Spleen (tissue), 11 donors: ENCODE measurements around the gene AFP. TPM values are rescaled to one million over a fixed set of nuclear protein-coding genes. Genes with fewer than 3 reads are reported as not detected.

Experiments
- DNase-seq: peaks from one replicate; pipeline ENCODE4 v3.0.0-alpha.2; 2020
- H3K27ac ChIP-seq, 8 donors: fragments of 200-600 bp; sonication (generic) in 7 of 8; 1 replicate in 4 of 8; 2 replicates in 4 of 8; pipeline versions ENCODE4 v1.5.0 to v1.8.0; 2016 to 2021; ENCODE audit warnings: inconsistent platforms in 4 of 8, mild to moderate bottlenecking in 4 of 8, moderate library complexity in 1 of 8
- H3K27me3 ChIP-seq, 7 donors: fragments of 200-600 bp; sonication (generic) in 6 of 7; replicated peaks in 1 of 7; 1 replicate in 4 of 7; 2 replicates in 3 of 7; pipeline versions ENCODE4 v1.5.0 to v1.8.0; 2016 to 2021; ENCODE audit warnings: inconsistent platforms in 3 of 7, mild to moderate bottlenecking in 1 of 7
- H3K36me3 ChIP-seq, 6 donors: fragments of 200-600 bp; sonication (generic) in 5 of 6; 1 replicate in 4 of 6; 2 replicates in 2 of 6; pipeline versions ENCODE4 v1.5.0 to v1.8.0; 2016 to 2021; ENCODE audit warnings: inconsistent platforms in 2 of 6
- H3K4me1 ChIP-seq, 6 donors: fragments of 200-600 bp; sonication (generic) in 5 of 6; 1 replicate in 3 of 6; 2 replicates in 3 of 6; pipeline versions ENCODE4 v1.5.0 to v1.8.0; 2016 to 2021; ENCODE audit warnings: inconsistent platforms in 3 of 6
- H3K4me3 ChIP-seq, 8 donors: fragments of 200-600 bp; sonication (generic) in 7 of 8; 1 replicate in 4 of 8; 2 replicates in 4 of 8; pipeline versions ENCODE4 v1.5.0 to v1.8.0; 2016 to 2021; ENCODE audit warnings: inconsistent platforms in 4 of 8, mild to moderate bottlenecking in 4 of 8, moderate library complexity in 2 of 8
- H3K9me3 ChIP-seq, 8 donors: fragments of 200-600 bp; sonication (generic) in 7 of 8; 1 replicate in 4 of 8; 2 replicates in 4 of 8; pipeline versions ENCODE4 v1.5.0 to v1.8.0; 2016 to 2021; ENCODE audit warnings: inconsistent platforms in 4 of 8
- CTCF ChIP-seq, 11 experiments: fragments of 200-600 bp in 7 of 11; fragments of 450-650 bp in 4 of 11; sonication (generic) in 4 of 11; IDR thresholded peaks in 8 of 11; conservative IDR thresholded peaks in 3 of 11; 1 replicate in 7 of 11; 2 replicates in 4 of 11; pipeline versions ENCODE4 v1.4.0 to v1.8.0; 2016 to 2021; ENCODE audit warnings: antibody characterized with exemption in 11 of 11, inconsistent platforms in 4 of 11, mild to moderate bottlenecking in 1 of 11
- POLR2A ChIP-seq, 3 donors: fragments of 450-650 bp; IDR thresholded peaks; one replicate each; pipeline ENCODE4 v1.5.1; 2017; ENCODE audit warnings: antibody characterized with exemption in 3 of 3, mild to moderate bottlenecking in 1 of 3
- POLR2AphosphoS5 ChIP-seq, 3 donors: sonication (generic); formaldehyde crosslinking; IDR thresholded peaks; one replicate each; pipeline ENCODE4 v1.5.1; 2017; ENCODE audit warnings: antibody characterized with exemption in 3 of 3
- WGBS, 5 donors: extraction: QIAGEN DNeasy Blood & Tissue Kit in 3 of 5; methylation state at CpG; one replicate each; pipeline versions ENCODE4 v1.1.5 to v1.1.7; 2013 to 2018; 5-methylcytosine and 5-hydroxymethylcytosine counted together
- intact Hi-C: fragments of 100-400 bp; cut with DNase I; formaldehyde crosslinking; loops from one replicate; pipeline ENCODE4 v1.15.0; 2023; ENCODE audit warnings: low total_unique reads
- polyA plus RNA-seq, 3 donors: library from polyadenylated mRNA; stranded (reverse); fragments of 200-250 nt; gene quantifications; one replicate each; pipeline ENCODE4 v1.2.1, GENCODE V29; 2013
- total RNA-seq, 7 donors: library from RNA; depleted of rRNA in 3 of 7; stranded (reverse); fragments of >200 nt in 3 of 7; fragmentation: NEBNext Ultra II Directional in 4 of 7; extraction: Animal tissue kit (Norgen Biotek cat#: 25700) in 4 of 7; gene quantifications; one replicate each; pipeline versions ENCODE4 v1.1.0 to v1.2.1, GENCODE V29; 2016 to 2021
- donor health status: healthy with polysubstance abuse.
- donor health status: DM: no; HTN: no; CAD: no; lungs with moderate emphysema.
- donor health status: DM: no; HTN: no; CAD: no.
- donor health status: Bipolar disorder and iron deficiency.
- donor health status: healthy.
- donor health status: DM: no; HTN: no; CAD: no.
- donor health status: DM: yes; HTN: yes; CAD: no.

The AFP gene
- total and polyA plus RNA-seq, 10 donors, result not detected

- Histone ChIP-seq H3K36me3 (no peaks in the 10 kb centered on the region), H3K27me3 (no peaks in the 10 kb centered on the region), H3K9me3 (no peaks in the 10 kb centered on the region), H3K27ac (no peak within 1 kb of the TSS), H3K4me3 (no peak within 1 kb of the TSS), H3K4me1 (no peaks in the 10 kb centered on the region)
- 90 to 94% (median 92%) methylated on average over 7 of the region's 7 CpGs for WGBS, 5 donors
- TF ChIP-seq POLR2A (IDR thresholded peaks at IDR 0.05) (no peak), CTCF (IDR thresholded peaks at IDR 0.05 in 8 of 11, conservative IDR thresholded peaks at IDR 0.05 in 3 of 11) (no peak), POLR2AphosphoS5 (IDR thresholded peaks at IDR 0.05) (no peak)
- DNase-seq, result no peak
- intact Hi-C loops, result no loop called here
Observed at GRCh38 chr4:73404042-73404441, 32.0 kb upstream of the AFP start, which contains the start of gene ALB. ALB (plus strand) TSS chr4:73404287; CDS start chr4:73404328, 41 bp downstream.

- Histone ChIP-seq H3K4me1 (no peaks in the 10 kb centered on the region), H3K27ac (no peak overlapping the region), H3K27me3 (no peaks in the 10 kb centered on the region), H3K36me3 (no peaks in the 10 kb centered on the region), H3K4me3 (no peak overlapping the region), H3K9me3 (no peaks in the 10 kb centered on the region)
- no peak for DNase-seq
- TF ChIP-seq CTCF (IDR thresholded peaks at IDR 0.05 in 8 of 11, conservative IDR thresholded peaks at IDR 0.05 in 3 of 11) (no peak), POLR2A (IDR thresholded peaks at IDR 0.05) (no peak), POLR2AphosphoS5 (IDR thresholded peaks at IDR 0.05) (no peak)
- intact Hi-C loops, result no loop called here
- 91 to 100% (median 97%) methylated on average over 1 of the region's 1 CpG for WGBS, 5 donors
Observed at GRCh38 chr4:73404457-73404856, 31.6 kb upstream of the AFP start.

- no peak overlapping the region for H3K4me3 ChIP-seq
- H3K27me3 ChIP-seq, result no peaks in the 10 kb centered on the region
- intact Hi-C loops, result no loop called here
- H3K27ac ChIP-seq, result no peak overlapping the region
- DNase-seq, result no peak
- TF ChIP-seq CTCF (IDR thresholded peaks at IDR 0.05 in 8 of 11, conservative IDR thresholded peaks at IDR 0.05 in 3 of 11), result no peak
- TF ChIP-seq POLR2A (IDR thresholded peaks at IDR 0.05), result no peak
- no peak for TF ChIP-seq POLR2AphosphoS5 (IDR thresholded peaks at IDR 0.05)
- H3K36me3 ChIP-seq, result no peaks in the 10 kb centered on the region
- 91 to 97% (median 95%) methylated on average over 2 of the region's 2 CpGs for WGBS, 5 donors
- H3K4me1 ChIP-seq, result no peaks in the 10 kb centered on the region
- H3K9me3 ChIP-seq, result no peaks in the 10 kb centered on the region
Observed at GRCh38 chr4:73405138-73405537, 30.9 kb upstream of the AFP start.

GRCh38 chr4:73406548-73406875 is 29.5 kb upstream of the AFP start:
- no peak for TF ChIP-seq POLR2AphosphoS5 (IDR thresholded peaks at IDR 0.05)
- no peak for TF ChIP-seq CTCF (IDR thresholded peaks at IDR 0.05 in 8 of 11, conservative IDR thresholded peaks at IDR 0.05 in 3 of 11)
- no peak for TF ChIP-seq POLR2A (IDR thresholded peaks at IDR 0.05)
- no peaks in the 10 kb centered on the region for H3K36me3 ChIP-seq
- H3K27me3 ChIP-seq, result no peaks in the 10 kb centered on the region
- no peaks in the 10 kb centered on the region for H3K4me1 ChIP-seq
- WGBS, 5 donors, result 92 to 100% (median 98%) methylated on average over 1 of the region's 1 CpG
- no peaks in the 10 kb centered on the region for H3K9me3 ChIP-seq
- no peak overlapping the region for H3K27ac ChIP-seq
- intact Hi-C loops, result no loop called here
- H3K4me3 ChIP-seq, result no peak overlapping the region
- no peak for DNase-seq
